Measurements from ENCODE around the gene NDRG2. TPM values are rescaled to one million over a fixed set of nuclear protein-coding genes. Genes with fewer than 3 reads are reported as not detected.

Gene NDRG2
- 10 to 100 TPM; 78.0 to 80.7 TPM for total RNA-seq
- long read RNA-seq, donor 1, transcript NDRG2-227 (15 exons, 1,980 nt), result major isoform, 13 of 62 reads
- long read RNA-seq, donor 1, transcript NDRG2-209 (17 exons, 2,079 nt), result minor isoform, 9 of 62 reads
- long read RNA-seq, donor 1, partial matches to known transcripts, result 10 of 62 reads
- long read RNA-seq, donor 1, other reads (novel, unspliced or antisense), result 10 of 62 reads
- long read RNA-seq, donor 2, transcript NDRG2-227 (15 exons, 1,980 nt), result minor isoform, 35 of 304 reads
- long read RNA-seq, donor 2, transcript NDRG2-211 (16 exons, 2,054 nt), result minor isoform, 25 of 304 reads
- long read RNA-seq, donor 2, transcript NDRG2-202 (17 exons, 2,122 nt), result major isoform, 39 of 304 reads
- long read RNA-seq, donor 2, transcript NDRG2-209 (17 exons, 2,079 nt), result minor isoform, 37 of 304 reads
- long read RNA-seq, donor 2, partial matches to known transcripts, result 25 of 304 reads
- long read RNA-seq, donor 2, other reads (novel, unspliced or antisense), result 68 of 304 reads

DNA sequence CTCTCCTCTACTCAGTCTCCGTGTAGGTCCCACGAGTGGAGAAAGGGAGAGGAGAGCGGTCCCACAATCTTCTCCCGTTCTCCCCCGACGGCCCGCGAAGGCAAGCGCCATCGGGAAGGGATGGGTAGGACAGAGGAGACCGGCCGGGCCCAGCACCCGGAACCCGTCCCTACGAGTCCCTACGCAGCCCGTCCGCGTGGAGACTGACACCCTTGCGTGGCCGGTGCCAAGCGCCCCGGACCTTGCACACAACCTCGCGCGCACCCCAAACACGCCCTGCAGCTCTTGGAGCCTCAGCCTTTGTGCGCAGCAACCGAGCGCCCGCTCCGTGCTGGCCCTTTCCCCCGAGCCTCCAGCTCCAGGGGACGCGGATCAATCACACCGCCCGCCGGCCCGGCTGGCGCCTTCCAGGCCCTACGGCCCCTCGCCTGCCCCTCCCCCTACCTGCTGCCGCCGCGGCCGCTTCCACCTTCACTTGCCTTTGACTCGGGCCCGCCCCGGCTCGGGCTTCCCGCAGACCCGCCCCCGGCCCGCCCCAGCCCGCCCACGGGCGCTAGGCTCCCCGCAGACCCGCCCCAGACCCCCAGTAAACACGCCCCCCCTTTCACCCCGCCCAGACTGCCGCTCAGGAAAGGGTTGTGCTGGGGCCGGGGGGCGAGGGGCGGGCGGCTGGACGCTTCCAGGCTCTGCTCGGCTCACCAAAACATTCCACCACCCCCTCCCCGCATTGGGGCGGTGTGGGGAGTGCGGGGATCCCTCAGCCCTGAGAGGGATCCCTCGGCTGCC lies at the start of gene NDRG2:
Gene NDRG2, minus strand, starts transcription at position 477 of the 786 bp plus-strand sequence. CDS start 1,746 bp downstream, outside the sequence.
- intact Hi-C loops (cut with DNase I), result loop anchor here in 1 of 2 donors (5.0 kb wide), 1 partner anchor 68 kb away; no protein-coding TSS in a partner anchor
- DNase-seq (ENCODE audit: low spot score), result peak; percentile 87

DNA sequence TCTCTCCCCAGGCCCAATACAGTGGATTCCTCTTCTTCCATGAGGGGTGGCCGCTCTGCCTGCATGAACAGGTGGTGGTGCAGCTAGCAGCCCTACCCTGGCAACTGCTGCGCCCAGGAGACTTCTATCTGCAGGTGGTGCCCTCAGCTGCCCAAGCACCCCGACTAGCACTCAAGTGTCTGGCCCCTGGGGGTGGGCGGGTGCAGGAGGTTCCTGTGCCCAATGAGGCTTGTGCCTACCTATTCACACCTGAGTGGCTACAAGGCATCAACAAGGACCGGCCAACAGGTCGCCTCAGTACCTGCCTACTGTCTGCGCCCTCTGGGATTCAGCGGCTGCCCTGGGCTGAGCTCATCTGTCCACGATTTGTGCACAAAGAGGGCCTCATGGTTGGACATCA lies 49.1 kb upstream of the NDRG2 start:
- DNase-seq (ENCODE audit: low spot score), result no peak
- intact Hi-C loops (cut with DNase I), result loop anchor here (1.0 to 5.0 kb wide), 3 partner anchors 13 to 42 kb away; no protein-coding TSS in a partner anchor

DNA sequence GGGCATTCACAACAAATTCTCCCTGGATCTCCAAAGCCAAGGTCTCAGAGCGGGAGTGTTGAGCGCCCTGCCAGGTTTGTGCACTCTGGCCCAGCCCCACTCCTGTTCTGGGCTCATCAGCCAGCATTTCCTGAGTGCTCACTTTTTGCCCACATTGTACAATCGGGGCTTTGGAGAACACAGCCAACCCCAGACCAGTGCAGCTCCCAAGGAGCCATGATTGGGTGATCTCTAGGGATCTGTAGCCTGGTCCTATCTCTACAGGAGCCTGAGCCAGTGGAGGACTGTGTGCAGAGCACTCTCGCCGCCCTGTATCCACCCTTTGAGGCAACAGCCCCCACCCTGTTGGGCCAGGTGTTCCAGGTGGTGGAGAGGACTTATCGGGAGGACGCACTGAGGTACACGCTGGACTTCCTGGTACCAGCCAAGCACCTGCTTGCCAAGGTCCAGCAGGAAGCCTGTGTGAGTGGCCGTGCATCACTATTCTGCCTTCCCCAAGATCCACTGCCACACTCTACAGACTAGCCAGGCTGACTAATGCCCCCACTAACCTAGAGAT lies 48.0 kb upstream of the NDRG2 start:
- intact Hi-C loops (cut with DNase I), result loop anchor here in 1 of 2 donors (2.0 to 5.0 kb wide), 2 partner anchors 14 to 34 kb away; no protein-coding TSS in a partner anchor
- DNase-seq (ENCODE audit: low spot score), result no peak

DNA sequence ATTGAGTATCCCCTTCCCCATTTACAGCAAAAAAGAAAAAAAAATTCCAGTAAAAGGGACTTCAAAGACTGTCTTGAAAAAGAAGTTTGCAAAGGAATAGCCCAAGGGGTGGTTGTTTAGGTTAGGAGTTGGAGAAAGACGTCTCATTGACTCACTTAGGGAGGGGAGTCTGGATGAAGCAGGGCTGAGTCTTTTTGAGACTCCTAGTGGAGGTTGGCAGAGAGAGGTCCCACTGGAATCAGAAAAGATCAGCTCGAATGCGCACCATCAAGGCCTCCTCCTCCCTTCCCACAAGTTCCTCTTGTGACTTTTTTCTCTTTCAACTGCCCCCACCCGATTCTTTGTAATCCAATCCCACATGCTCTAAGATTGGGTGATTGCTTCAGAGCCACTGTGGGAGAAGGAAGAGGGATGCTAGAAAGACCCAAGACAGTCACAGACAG lies 47.2 kb upstream of the NDRG2 start:
- DNase-seq (ENCODE audit: low spot score), result no peak

DNA sequence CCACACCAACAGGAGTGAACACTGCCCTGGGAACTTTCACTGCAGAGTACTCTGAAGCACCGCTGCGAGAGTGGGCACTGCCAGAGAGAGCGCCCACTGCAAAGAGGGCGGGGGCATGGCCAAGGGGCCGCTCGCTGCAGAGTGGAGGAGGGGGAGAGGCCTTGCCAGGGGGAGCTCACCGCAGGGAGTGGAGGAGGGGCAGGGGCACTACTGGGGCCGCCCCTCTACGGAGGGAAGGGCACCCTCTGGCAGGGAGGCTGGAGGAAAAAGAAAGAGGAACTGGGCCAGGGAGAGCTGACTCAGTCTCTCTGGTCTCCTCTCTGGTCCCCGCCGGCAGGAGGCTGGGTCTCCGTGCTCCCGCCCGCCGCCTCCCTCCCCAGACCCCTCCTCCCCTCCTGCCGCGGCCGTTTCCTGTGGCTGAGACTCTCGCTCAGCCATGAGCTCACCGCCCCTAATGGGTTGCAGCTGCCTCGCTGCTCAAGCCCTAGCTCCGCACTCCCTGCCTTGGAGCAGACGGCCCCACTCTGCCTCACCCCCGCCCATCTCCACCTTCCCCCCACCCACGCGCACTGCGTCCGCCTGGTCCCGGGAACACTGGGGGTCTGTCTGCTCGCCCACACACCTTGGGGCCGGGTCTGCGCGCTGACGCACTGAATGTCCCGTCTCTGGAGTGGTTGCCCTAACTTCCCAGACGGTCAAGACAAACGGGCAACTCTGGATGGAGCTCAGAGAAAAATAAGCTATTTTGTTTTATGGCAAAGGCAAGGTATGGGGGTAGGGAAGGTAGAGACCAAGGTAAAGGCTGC lies 46.6 kb upstream of the NDRG2 start:
- intact Hi-C loops (cut with DNase I), result loop anchor here in 1 of 2 donors (2.0 to 5.0 kb wide), 2 partner anchors 15 to 36 kb away; no protein-coding TSS in a partner anchor
- DNase-seq (ENCODE audit: low spot score), result peak; percentile 97

More for the DNA sequence above, 47.2 kb upstream of the NDRG2 start:
- intact Hi-C loops (cut with DNase I), result loop anchor here in 1 of 2 donors (2.0 to 5.0 kb wide), 2 partner anchors 15 to 35 kb away; no protein-coding TSS in a partner anchor

DNA sequence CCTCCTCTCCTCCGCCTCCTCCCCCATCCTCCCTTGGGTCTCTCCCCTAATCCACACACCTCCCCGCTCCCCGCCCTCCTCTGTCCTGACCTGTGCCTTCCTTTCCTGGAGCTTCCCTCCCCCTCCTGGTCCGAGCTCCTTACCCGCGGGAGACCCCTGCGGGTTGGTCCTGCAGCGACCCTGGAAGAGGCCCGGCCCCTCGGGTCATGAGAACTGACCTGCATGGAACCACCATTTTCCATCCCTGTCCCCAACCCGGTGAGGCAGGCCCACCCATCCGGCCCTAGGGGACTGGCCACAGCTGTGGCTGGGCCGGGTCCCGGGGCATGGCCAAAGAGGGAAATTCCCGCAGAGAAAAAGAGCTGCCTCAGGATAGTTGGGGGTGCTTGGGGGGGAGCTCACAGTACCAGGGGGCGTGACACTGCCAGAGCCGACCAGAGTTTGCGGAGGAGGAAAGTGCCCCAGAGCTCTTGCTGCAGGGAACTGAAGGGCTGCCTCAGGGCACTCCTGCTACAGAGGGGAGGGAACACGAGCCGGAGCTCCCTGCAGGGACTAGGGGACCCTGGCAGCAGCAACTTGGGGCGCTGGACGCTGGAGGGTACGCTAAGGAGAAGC lies 45.9 kb upstream of the NDRG2 start:
- intact Hi-C loops (cut with DNase I), result loop anchor here in 1 of 2 donors (5.0 kb wide), 1 partner anchor 37 kb away; no protein-coding TSS in a partner anchor
- peak; percentile 84 for DNase-seq (ENCODE audit: low spot score)

DNA sequence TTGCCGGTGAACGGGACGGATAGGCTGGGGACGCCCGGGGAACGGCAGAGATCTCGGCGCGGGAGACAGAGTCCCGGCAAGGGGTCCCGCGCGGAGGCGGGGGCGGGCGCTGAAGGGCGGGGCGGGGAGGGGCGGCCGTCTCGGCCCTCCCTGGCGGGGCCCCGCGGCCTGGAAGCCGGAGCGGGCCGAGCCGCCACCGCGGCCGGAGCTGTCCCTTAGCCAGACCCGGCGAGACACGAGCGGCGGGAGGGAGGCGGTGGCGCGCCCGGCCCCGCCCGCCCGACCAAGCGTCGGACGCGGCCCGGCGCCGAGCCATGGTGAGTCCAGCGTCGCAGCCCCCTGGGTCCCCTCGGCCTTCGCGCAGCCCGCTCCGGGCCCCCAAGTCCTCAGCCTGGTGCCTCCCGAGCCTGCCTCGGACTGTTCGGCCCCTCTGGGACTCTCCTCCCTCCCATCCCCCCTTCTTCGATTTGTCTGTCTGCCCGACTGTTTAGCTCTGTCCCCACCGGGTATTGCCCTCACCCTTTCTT lies 45.3 kb upstream of the NDRG2 start, which contains the start of gene ARHGEF40:
Gene ARHGEF40, plus strand, starts transcription at position 222 of the 527 bp plus-strand sequence. Its CDS starts 93 bp downstream, at position 315.
- DNase-seq (ENCODE audit: low spot score), result peak; percentile 87
- intact Hi-C loops (cut with DNase I), result loop anchor here in 1 of 2 donors (5.0 kb wide), 1 partner anchor 37 kb away; no protein-coding TSS in a partner anchor

DNA sequence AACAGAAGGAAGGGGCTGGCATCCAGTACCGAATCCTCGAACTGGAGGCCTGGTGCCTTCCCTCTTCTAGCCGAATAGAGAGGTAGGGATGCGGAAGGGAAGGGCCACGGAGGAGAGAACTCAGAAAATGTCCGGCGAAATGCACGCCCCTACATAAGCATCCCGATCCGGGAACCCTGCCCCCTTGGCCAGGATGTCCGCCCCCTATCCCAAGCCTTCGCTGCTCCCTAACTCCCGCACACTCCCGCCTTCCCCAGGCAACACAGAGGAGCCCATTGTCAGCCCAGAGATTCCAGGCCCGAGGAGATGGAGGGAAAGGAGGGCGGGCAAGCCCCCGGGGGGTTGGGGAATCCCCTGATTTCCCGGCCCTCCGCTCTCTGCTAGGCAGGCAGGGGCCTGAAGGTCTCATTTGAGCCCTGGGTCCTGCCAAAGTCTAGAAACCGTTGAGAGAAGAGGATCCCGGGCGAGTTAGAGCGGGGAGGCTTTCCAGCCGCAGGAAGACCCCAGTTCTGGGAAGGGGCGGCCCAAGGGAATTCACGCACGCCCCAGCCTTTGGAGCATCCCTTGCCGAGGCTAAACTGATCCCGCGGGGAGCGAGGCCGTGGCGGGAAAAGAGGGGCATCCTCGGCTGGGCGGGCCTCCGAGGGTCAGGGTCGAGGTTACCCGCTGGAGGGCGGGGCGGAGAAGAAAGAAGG lies 44.7 kb upstream of the NDRG2 start:
- peak; percentile 87 for DNase-seq (ENCODE audit: low spot score)
- intact Hi-C loops (cut with DNase I), result loop anchor here (5.0 kb wide), 1 partner anchor 38 kb away; no protein-coding TSS in a partner anchor

DNA sequence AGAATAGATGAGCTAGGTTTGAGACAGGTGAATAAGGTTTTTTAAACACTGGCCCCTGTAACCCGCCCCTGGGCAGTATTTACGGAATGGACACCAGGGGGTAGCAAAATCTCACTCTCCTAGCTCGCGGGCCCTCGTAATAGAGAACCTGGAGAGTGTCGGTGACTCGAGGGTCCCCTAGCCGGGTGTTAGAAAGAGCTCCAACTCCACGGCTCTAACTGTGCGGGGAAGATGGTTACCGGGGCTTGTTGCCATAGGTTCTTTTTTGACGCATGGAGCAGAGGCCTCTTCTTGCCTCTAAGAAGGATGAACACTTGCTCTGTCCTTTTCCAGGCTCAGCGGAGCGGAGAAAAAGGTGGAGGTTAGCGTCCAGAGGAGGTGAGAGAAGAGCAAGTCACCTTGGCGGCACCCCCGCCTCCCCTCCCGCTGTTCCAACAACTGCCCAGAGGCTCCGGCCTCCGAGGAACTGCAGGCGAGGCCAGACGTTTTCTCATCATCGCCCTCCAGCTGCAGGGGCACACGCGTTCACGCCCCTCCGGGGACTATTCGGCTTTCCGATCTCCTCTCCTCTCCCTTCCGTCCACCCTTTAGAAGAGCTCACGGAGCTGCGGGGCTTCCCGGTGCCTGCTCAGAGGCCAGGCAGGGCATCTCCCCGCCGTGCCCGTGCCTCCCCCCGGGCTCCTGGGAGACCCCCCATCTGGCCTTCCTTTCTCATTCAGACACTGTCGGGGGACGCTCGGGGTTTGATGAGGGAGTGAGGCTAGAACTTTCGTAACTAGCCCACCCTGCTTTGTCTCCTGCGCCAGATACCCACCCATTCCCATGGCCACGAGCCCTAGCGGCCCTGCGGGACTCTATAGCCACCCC lies 43.9 kb upstream of the NDRG2 start:
- intact Hi-C loops (cut with DNase I), result loop anchor here in 1 of 2 donors (5.0 kb wide), 1 partner anchor 39 kb away; no protein-coding TSS in a partner anchor
- peak; percentile 88 for DNase-seq (ENCODE audit: low spot score)

DNA sequence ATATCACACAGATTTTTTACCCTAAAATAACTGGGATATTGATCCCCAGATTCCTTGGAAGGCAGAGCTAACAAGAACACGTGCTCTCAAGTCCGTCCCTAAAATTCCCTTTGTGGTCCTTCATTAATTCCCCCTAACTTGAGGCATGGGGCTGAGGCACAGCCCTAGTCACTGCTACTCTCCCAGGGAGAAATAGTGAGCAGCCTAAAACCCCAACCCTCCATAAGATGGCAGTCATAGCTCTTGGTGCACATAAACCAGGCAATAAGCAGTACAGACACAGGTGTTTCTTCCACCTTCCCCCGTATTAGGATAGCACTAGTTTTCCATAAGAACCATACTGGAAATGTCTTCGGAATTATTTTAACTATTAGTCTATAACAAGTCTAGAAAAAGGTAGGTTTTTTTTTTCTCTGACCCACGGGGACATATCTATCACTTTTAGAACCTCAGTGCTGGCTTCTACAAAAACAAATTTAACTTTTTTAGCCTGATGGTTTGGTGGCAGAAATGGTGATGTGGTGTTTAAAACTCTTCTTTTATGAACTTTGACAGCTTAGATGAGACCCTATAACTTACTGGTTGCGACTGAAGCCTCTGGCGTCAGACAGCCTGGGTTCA lies 42.1 kb upstream of the NDRG2 start:
- intact Hi-C loops (cut with DNase I), result loop anchor here in 1 of 2 donors (5.0 kb wide), 1 partner anchor 40 kb away; no protein-coding TSS in a partner anchor
- DNase-seq (ENCODE audit: low spot score), result no peak

DNA sequence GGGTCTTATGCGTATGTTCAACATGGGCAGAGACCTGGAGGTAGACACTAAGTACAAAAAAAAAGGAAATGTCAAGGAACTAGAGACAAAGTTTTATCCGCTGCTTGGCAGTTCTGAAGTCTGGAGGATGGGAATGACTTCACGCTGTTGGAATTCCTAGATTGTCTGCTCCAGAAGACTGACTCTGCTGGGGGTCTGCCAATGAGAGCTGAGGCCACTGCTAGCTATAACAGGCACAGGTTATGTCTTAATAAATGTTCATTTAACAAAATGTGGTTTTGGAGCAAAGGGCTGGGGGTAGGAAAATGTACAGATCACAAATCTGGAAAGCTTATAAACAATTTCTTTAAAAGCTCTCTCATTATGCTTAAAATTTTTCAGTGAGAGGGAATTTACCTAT lies 38.6 kb upstream of the NDRG2 start:
- no peak for DNase-seq (ENCODE audit: low spot score)

DNA sequence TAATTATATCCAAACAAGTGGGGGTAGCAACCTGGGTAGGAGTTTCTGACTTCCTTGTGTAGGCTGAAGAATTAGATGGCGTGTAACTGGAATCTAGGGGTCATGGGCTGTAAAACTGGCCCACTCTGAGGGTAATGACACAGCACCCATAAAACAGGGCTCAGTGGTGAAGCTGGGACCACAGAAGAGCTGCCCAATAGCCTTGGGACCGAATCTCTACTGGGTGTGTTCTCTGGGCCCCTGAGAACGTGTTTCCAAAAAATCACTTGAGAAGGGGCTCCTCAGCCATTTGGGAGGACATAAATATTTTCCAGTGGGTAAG lies 36.4 kb upstream of the NDRG2 start:
- DNase-seq (ENCODE audit: low spot score), result no peak
- intact Hi-C loops (cut with DNase I), result no loop called here

More for the DNA sequence above, 38.6 kb upstream of the NDRG2 start:
- intact Hi-C loops (cut with DNase I), result no loop called here

DNA sequence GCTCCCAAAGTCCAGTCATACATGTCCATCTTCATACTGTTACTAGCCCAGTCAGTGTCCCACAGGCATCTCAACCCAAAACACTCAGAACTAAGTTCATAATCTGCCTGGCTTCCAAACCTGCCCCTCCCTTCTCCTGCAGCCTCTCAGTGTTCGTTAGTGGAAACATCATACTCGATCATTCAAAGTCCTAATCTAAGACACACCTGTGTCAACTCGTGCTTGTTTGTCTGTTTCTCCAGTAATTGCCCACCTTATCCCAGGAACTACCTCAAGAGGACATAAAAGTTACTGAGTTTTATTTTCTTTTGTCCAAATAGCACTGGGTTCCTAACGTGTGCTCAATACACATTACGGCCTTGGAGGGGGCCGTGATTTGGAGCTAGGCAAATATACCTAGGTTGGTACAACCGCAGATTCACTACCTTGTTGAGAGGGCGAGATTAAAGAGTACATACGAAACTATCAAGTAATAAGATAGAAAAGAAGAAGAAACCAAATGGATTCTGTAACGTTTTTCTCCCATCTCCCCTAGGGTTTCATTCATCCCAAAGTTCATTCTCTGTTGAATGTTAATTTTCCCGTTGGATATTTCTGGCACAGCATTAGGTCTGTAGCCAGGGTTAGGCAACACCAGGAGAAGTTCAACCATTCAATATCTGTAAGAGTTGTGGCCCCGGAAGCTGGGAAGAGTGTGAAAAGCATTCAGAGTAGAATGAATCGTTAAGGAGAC lies 35.9 kb upstream of the NDRG2 start:
- intact Hi-C loops (cut with DNase I), result no loop called here
- DNase-seq (ENCODE audit: low spot score), result no peak

DNA sequence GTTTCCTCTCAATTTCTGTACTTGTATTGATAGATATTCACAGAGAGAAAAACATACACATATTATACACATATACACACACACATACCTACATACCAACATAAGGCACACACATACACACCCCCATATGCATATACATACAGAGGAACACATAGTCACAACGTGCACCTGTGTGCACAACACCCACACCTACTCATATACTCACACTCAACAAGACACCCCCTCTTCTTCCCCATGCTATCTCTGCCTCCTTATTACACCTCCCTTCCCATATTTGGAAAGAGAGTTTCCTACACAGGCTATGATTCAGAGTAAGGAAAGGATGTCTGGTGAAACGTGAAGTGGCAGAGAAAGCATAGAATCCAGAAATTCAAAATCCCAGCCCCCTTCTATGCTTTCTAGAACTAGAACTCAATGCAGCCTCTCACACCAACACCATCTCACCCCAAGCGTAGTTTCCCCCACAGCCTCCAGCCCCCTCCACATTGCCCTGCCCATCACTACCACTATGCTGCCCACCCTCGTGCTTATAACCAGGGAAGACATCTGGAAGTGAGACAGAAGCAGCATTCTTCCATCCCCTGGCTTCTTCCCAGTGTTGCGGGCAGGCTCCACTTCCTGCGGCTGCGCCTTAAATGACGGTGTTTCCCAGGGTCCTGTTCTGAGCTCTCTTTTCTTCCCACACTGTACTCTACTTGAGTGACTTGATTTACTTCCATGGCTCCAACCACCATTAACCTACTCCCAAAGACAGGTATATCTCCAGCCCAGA lies 35.2 kb upstream of the NDRG2 start:
- intact Hi-C loops (cut with DNase I), result no loop called here
- DNase-seq (ENCODE audit: low spot score), result no peak
